DND-41 (cell line): ENCODE measurements around the gene PRRC2C.

Source experiments
- EZH2 ChIP-seq: IDR thresholded peaks from 3 replicates; pipeline ENCODE4 v1.6.1; 2012; ENCODE audit warnings: borderline replicate concordance, low read depth, mild to moderate bottlenecking, moderate library complexity, low read length, inconsistent platforms; ENCODE audit not compliant: severe bottlenecking
- TF ChIP-seq, protein P1 (sequence below): IDR thresholded peaks from 2 replicates; pipeline ENCODE4 v1.5.1; 2012; ENCODE audit warnings: borderline replicate concordance, low read length, moderate library complexity, mild to moderate bottlenecking; ENCODE audit not compliant: poor library complexity, severe bottlenecking; ENCODE audit errors: extremely low read depth

- TF ChIP-seq, protein P1, sequence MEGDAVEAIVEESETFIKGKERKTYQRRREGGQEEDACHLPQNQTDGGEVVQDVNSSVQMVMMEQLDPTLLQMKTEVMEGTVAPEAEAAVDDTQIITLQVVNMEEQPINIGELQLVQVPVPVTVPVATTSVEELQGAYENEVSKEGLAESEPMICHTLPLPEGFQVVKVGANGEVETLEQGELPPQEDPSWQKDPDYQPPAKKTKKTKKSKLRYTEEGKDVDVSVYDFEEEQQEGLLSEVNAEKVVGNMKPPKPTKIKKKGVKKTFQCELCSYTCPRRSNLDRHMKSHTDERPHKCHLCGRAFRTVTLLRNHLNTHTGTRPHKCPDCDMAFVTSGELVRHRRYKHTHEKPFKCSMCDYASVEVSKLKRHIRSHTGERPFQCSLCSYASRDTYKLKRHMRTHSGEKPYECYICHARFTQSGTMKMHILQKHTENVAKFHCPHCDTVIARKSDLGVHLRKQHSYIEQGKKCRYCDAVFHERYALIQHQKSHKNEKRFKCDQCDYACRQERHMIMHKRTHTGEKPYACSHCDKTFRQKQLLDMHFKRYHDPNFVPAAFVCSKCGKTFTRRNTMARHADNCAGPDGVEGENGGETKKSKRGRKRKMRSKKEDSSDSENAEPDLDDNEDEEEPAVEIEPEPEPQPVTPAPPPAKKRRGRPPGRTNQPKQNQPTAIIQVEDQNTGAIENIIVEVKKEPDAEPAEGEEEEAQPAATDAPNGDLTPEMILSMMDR, result no peak
- TF ChIP-seq EZH2, result no peak
Observed at GRCh38 chr1:171455967-171456366, 29.4 kb upstream of the PRRC2C start.
